Natural killer cell (primary cell): ENCODE data around the gene RMND5A. TPM values are rescaled to one million over a fixed set of nuclear protein-coding genes. Genes with fewer than 3 reads are reported as not detected.
"Not testable (repeated sequence)": the region's sequence is repeated elsewhere in the genome, so short reads cannot be mapped to it uniquely, and the experiment has no call there.

ENCODE experiments used
- ATAC-seq, 3 donors: fragments of 150-1000 bp in 2 of 3; fragments of 200-7000 bp in 1 of 3; cut with Tn5 transposase; 1 replicate in 1 of 3; 2 replicates in 2 of 3; pipeline ENCODE4 v1.10.0; 2021; ENCODE audit warnings: mild to moderate bottlenecking in 2 of 3, moderate library complexity in 2 of 3
- DNase-seq, 2 donors: peaks; one replicate each; pipeline versions ENCODE4 v3.0.0 to v3.0.0-alpha.2; 2013 to 2021; ENCODE audit warnings: mixed read lengths in 1 of 2
- H3K27ac ChIP-seq: one replicate; pipeline ENCODE4 v1.5.1; 2013; ENCODE audit warnings: mild to moderate bottlenecking, low read length
- H3K27me3 ChIP-seq: one replicate; pipeline ENCODE4 v1.6.1; 2013; ENCODE audit warnings: low read length; ENCODE audit not compliant: control insufficient read depth, insufficient read depth
- H3K36me3 ChIP-seq: one replicate; pipeline ENCODE4 v1.6.1; 2013; ENCODE audit warnings: low read length; ENCODE audit not compliant: control insufficient read depth, insufficient read depth
- H3K4me1 ChIP-seq: one replicate; pipeline ENCODE4 v1.6.1; 2013; ENCODE audit warnings: low read length; ENCODE audit not compliant: control insufficient read depth, insufficient read depth
- H3K4me3 ChIP-seq: one replicate; pipeline ENCODE4 v1.5.1; 2013; ENCODE audit warnings: low read length
- H3K9me3 ChIP-seq: one replicate; pipeline ENCODE4 v1.6.1; 2013; ENCODE audit warnings: low read length; ENCODE audit not compliant: control insufficient read depth, insufficient read depth
- H3K27ac Mint-ChIP-seq, 2 donors: one replicate each; pipeline ENCODE4 v1.8.0; 2022; ENCODE audit warnings: mild to moderate bottlenecking in 2 of 2, mixed read lengths in 2 of 2, moderate library complexity in 1 of 2
- H3K27me3 Mint-ChIP-seq, 2 donors: one replicate each; pipeline ENCODE4 v1.8.0; 2022; ENCODE audit warnings: low read depth in 2 of 2, mixed read lengths in 2 of 2
- H3K36me3 Mint-ChIP-seq: one replicate; pipeline ENCODE4 v1.8.0; 2022; ENCODE audit warnings: mixed read lengths
- H3K4me1 Mint-ChIP-seq, 2 donors: one replicate each; pipeline ENCODE4 v1.8.0; 2022; ENCODE audit warnings: mixed read lengths in 2 of 2
- H3K4me3 Mint-ChIP-seq: one replicate; pipeline ENCODE4 v1.8.0; 2022; ENCODE audit warnings: mild to moderate bottlenecking, moderate library complexity, mixed read lengths
- H3K9me3 Mint-ChIP-seq, 2 donors: one replicate each; pipeline ENCODE4 v1.8.0; 2022; ENCODE audit warnings: mixed read lengths in 2 of 2
- WGBS: methylation state at CpG from one replicate; pipeline ENCODE4 v1.1.7; 2013; ENCODE audit warnings: missing lambda C conversion rate; ENCODE audit not compliant: insufficient coverage; 5-methylcytosine and 5-hydroxymethylcytosine counted together
- intact Hi-C: fragments of 100-400 bp; cut with micrococcal nuclease; formaldehyde crosslinking; loops from one replicate; pipeline ENCODE4 v1.14.2; 2022
- total RNA-seq, 4 donors: library from RNA; stranded (reverse); fragments of 120-200 nt in 1 of 4; gene quantifications; one replicate each; pipeline versions ENCODE4 v1.2.3 to v1.2.4, GENCODE V29; 2013 to 2022

The RMND5A gene
- total RNA-seq, 3 donors from 2014 or later (not counting 1 experiment from before 2014, with no cell fraction given) = 35.3 to 63.3 (median 54.3) TPM

DNA sequence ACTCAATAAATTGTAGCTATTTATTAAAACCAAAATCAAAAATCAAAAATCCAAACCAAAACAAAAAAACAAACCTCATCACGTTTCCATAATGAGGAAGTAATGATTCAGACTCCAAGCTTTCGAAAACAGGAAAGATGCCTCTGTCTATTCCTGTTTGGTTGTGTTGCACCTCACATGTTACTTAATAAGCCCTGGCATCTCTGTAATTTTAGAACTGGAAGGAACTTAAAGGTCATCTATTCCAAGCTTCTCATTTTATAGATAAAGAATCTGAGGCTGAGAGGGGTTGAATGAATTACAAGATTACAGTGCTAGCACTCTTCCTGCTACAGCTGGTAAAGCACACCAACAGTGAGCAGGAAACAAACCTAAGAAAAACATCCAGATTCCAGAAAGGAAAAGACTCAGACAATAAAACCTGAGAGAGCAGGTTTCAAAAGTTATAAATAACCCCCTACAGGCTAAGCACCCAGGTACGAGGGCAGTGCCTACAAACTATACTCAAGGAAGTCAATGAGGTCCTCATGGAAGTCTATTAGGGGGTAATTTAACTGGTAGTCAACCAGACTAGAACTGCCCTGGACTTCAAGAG lies 5.4 kb upstream of the RMND5A start:
- H3K4me3 ChIP-seq, ATAC-seq, H3K27ac ChIP-seq, DNase-seq, H3K27me3 Mint-ChIP-seq, H3K4me1 ChIP-seq, H3K9me3 ChIP-seq, intact Hi-C loops, H3K27me3 ChIP-seq, H3K36me3 Mint-ChIP-seq, H3K4me1 Mint-ChIP-seq, H3K36me3 ChIP-seq, H3K9me3 Mint-ChIP-seq, H3K4me3 Mint-ChIP-seq, H3K27ac Mint-ChIP-seq: not testable (repeated sequence)
- WGBS = no CpG with 5 or more reads among the region's 3 CpGs

DNA sequence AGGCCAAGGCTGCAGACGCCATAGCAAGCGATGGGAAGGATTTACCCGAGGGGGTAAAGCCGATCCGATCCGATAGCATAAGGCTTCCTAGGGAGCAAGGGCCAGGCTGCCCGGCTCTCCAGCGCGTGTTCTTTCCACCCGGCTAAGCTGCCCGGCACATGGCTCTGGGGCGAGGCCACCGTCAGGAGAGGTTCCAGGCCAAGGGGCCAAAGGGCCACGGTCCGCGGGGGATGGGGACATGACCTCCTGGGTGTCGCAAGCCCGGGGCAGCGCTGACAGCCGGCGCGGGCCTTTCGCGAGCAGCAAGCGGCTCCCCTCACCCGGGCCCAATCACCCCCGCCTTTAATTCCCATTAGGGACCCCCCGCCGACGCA lies 841 bp upstream of the RMND5A start:
- H3K27me3 ChIP-seq, DNase-seq, H3K36me3 ChIP-seq, H3K36me3 Mint-ChIP-seq, H3K9me3 Mint-ChIP-seq, H3K27me3 Mint-ChIP-seq, intact Hi-C loops, H3K4me1 ChIP-seq, H3K4me1 Mint-ChIP-seq, H3K9me3 ChIP-seq: not testable (repeated sequence)
- 0% methylated on average over 3 of the region's 30 CpGs for WGBS
- peak overlapping the region; percentile 82 for H3K27ac ChIP-seq
- ATAC-seq = peak in 1 of 3 donors; percentile 5
- peak overlapping the region; percentile 41 for H3K4me3 ChIP-seq
- H3K4me3 Mint-ChIP-seq = peak overlapping the region; percentile 82
- peak overlapping the region; percentile 52 to 77 for H3K27ac Mint-ChIP-seq

DNA sequence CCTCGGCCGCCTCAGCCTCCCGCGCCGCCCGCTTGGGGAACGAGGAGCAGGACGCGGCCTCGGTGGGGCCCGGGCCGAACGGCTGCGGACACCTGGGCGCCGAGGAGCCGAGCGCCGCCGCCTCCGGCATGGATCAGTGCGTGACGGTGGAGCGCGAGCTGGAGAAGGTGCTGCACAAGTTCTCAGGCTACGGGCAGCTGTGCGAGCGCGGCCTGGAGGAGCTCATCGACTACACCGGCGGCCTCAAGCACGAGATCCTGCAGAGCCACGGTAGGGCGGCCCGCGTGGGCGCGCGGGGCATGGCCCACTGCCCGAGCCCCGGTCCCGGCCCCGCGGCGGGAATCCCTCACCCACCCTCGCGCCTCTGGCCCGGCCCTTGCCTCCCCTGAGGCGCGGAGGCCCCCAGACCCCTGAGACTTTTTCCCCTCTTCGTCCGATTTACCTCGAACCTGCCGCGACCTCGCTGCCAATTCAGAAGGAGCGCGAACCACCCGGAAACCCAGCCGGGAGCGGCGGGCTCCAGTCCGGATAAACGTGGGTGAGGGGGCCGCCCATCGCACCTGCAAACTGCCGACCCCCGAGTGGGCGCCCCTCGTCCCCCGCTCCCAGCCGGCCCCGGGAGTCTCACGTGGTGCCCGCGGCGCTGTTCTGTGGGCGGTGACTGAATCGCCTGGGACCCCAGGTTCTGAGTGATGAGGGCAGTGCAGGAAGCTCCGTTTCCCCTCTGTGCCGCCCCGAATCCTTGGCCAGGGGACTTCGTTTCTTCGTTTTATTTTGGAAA lies 639 bp downstream of the RMND5A start:
- Histone ChIP-seq H3K27ac (peak overlapping the region; percentile 40), H3K4me3 (peak overlapping the region; percentile 45)
- H3K27me3 ChIP-seq, H3K27me3 Mint-ChIP-seq, H3K9me3 ChIP-seq, H3K36me3 Mint-ChIP-seq, intact Hi-C loops, H3K9me3 Mint-ChIP-seq, H3K4me1 ChIP-seq, H3K36me3 ChIP-seq, H3K4me1 Mint-ChIP-seq: not testable (repeated sequence)
- 0% methylated on average over 25 of the region's 85 CpGs for WGBS
- peak; percentile 21 to 33 (median 27) for ATAC-seq
- Mint-ChIP-seq H3K4me3 (peak overlapping the region; percentile 91), H3K27ac (peak overlapping the region; percentile 77 to 85)
- peak; percentile 56 to 76 for DNase-seq

DNA sequence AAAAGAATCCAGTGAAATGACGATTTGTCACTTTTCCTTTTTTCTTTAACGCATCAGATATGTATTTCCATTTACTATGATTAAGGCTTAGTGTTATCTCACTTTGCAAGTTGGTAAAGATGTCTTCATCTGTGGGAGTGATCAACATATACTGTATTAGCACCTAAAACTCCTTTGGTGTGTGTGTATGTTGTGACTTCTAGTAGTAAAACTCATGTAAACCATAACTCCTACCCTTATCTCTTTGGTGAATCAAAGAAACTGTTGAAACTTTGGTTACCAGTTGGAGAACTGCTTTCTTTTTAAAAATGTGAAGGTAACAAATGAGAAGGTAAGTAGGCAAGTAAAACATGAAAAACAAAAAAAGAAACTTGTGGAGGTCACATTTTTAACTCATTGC lies 5.6 kb downstream of the RMND5A start:
- H3K4me3 ChIP-seq, H3K27ac Mint-ChIP-seq, H3K36me3 ChIP-seq, H3K9me3 ChIP-seq, H3K9me3 Mint-ChIP-seq, DNase-seq, H3K36me3 Mint-ChIP-seq, H3K27ac ChIP-seq, H3K4me1 ChIP-seq, H3K27me3 Mint-ChIP-seq, intact Hi-C loops, ATAC-seq, H3K4me3 Mint-ChIP-seq, H3K27me3 ChIP-seq: not testable (repeated sequence)
- peaks cover 15% of the 10 kb centered on the region in 2 donors for H3K4me1 Mint-ChIP-seq
- WGBS = no CpG with 5 or more reads among the region's 2 CpGs

DNA sequence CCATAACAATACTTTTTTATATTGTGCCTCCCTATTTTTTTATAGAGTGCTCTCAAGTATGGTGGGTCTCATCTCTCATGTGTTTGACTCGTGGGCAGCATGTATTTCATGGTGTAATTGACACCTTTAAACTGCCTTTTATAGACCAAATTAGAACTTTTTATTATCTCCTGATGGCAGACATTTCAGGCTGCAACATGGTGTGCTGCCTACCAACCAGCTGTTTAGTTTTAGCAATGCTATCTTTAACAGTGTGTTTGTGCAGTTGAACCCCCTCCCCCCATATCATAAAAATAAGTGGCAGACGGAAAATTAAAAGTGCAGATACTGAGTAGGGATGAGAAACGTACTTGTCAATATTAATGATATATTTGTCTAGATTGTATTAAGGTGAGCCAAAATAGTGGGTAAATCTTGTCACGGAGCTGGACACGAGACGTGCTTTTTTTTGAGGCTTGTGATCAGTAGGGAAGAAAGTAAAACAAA lies 12.0 kb downstream of the RMND5A start:
- H3K4me3 ChIP-seq, H3K27ac ChIP-seq, intact Hi-C loops, H3K27me3 ChIP-seq, DNase-seq, H3K36me3 ChIP-seq, H3K27ac Mint-ChIP-seq, H3K9me3 Mint-ChIP-seq, H3K4me3 Mint-ChIP-seq, H3K4me1 ChIP-seq, H3K27me3 Mint-ChIP-seq, H3K36me3 Mint-ChIP-seq, H3K9me3 ChIP-seq, ATAC-seq: not testable (repeated sequence)
- WGBS = no CpG with 5 or more reads among the region's 6 CpGs
- H3K4me1 Mint-ChIP-seq = peaks cover 15 to 16% of the 10 kb centered on the region in 2 donors

DNA sequence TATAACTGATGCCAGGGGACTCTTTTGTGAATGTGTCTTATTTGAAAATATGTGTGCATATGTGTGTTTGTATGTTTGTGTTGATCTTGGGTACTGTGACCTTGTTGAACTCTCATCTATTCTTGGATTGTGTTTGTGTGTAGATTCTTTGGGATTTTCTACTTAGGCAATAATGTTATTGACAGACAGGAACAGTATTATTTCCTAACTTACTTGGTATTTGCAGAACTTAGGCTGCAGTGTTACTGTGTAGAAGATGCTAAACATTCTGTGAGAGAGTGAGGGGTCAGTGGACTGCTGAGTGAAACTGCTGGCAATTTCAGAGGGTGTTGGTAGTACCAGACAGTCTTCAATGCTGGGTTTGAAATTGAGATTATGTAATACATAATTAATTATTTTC lies 12.7 kb downstream of the RMND5A start:
- H3K9me3 Mint-ChIP-seq, H3K36me3 Mint-ChIP-seq, ATAC-seq, intact Hi-C loops, H3K27ac ChIP-seq, H3K4me3 ChIP-seq, H3K4me1 ChIP-seq, H3K27ac Mint-ChIP-seq, H3K4me3 Mint-ChIP-seq, H3K36me3 ChIP-seq, H3K27me3 Mint-ChIP-seq, DNase-seq, H3K27me3 ChIP-seq, H3K9me3 ChIP-seq: not testable (repeated sequence)
- peaks cover 15 to 16% of the 10 kb centered on the region in 2 donors for H3K4me1 Mint-ChIP-seq

DNA sequence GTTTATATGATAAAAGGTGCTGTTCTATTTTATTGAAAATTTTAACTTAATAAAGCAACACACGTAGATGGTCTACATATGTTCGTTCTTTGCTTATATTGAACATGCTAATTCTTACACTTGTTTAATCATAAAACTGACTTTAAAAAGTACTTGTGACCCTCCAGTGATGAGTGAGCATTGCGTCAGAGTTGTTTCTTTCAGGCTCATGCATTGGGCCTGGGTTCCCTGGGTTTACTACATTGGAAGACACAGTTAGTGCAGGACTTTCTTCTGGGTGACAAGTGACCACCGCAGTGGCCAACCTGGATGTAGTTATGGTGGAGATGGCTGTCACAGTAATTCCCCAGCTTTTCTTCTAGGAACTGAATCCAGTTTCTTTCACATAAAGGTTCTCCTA lies 13.4 kb downstream of the RMND5A start:
- DNase-seq, H3K27me3 ChIP-seq, H3K36me3 Mint-ChIP-seq, H3K27ac ChIP-seq, H3K4me1 ChIP-seq, H3K4me3 Mint-ChIP-seq, H3K9me3 Mint-ChIP-seq, intact Hi-C loops, ATAC-seq, H3K27me3 Mint-ChIP-seq, H3K4me3 ChIP-seq, H3K27ac Mint-ChIP-seq, H3K9me3 ChIP-seq, H3K36me3 ChIP-seq: not testable (repeated sequence)
- WGBS = no CpG with 5 or more reads among the region's 4 CpGs
- H3K4me1 Mint-ChIP-seq = peaks cover 15 to 16% of the 10 kb centered on the region in 2 donors

DNA sequence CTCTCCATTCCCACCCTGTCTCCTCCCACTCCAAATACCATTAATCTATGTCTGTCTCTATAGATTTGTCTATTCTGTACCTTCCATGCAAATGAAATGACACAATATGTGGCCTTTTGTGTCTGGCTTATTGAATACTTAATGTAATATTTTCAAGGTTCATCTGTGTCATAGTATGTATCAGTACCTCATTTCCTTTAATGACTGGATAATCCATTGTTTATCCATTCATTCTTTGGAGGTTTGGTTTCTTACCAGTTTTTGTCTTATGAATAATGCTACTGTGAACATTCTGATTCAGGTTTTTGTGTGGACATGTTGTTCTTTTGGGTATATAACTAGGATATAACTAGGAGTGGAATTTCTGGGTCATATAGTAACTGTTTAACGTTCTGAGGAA lies 14.8 kb downstream of the RMND5A start:
- H3K27me3 ChIP-seq, H3K4me3 Mint-ChIP-seq, intact Hi-C loops, H3K36me3 ChIP-seq, DNase-seq, H3K4me3 ChIP-seq, H3K4me1 ChIP-seq, H3K9me3 Mint-ChIP-seq, H3K36me3 Mint-ChIP-seq, H3K27me3 Mint-ChIP-seq, ATAC-seq, H3K9me3 ChIP-seq, H3K4me1 Mint-ChIP-seq, H3K27ac ChIP-seq, H3K27ac Mint-ChIP-seq: not testable (repeated sequence)
- WGBS = no CpG with 5 or more reads among the region's 1 CpG
